PC-3 (cell line): ENCODE results near the gene GATA2. TPM values are rescaled to one million over a fixed set of nuclear protein-coding genes. Genes with fewer than 3 reads are reported as not detected.

Experiments
- ATAC-seq: fragments of 200-7000 bp; cut with Tn5 transposase; 2 replicates; pipeline ENCODE4 v1.9.1; 2020; ENCODE audit warnings: mild to moderate bottlenecking, moderate library complexity
- BruUV-seq: library from RNA; stranded (reverse); fragments of 400-500 nt; replicated peaks from 2 replicates; lab custom pipeline; 2021; lab: Mats Ljungman, UMichigan
- CTCF ChIA-PET: fragments of 300-600 bp; sonication (Branson Sonifier 250); formaldehyde crosslinking; loops from one replicate; lab custom pipeline; 2022; ENCODE audit warnings: antibody characterized with exemption; lab: Charles Lee
- POLR2A ChIA-PET: fragments of 300-600 bp; sonication (Branson Sonifier 250); formaldehyde crosslinking; loops from one replicate; lab custom pipeline; 2022; ENCODE audit warnings: antibody characterized with exemption; ENCODE audit not compliant: unreplicated experiment; lab: Charles Lee
- DNase-seq: peaks from one replicate; pipeline ENCODE4 v3.0.0-alpha.2; 2015
- H2AFZ ChIP-seq: fragments of 300-600 bp; sonication (generic); 2 replicates; pipeline ENCODE4 v1.6.0; 2016; ENCODE audit warnings: antibody characterized with exemption, low read length
- H3F3A ChIP-seq: fragments of 300-600 bp; sonication (generic); one replicate; pipeline ENCODE4 v1.6.0; 2017; ENCODE audit warnings: antibody characterized with exemption, low read length, control low read depth, mild to moderate bottlenecking; ENCODE audit not compliant: unreplicated experiment
- H3K27ac ChIP-seq: fragments of 300-600 bp; sonication (generic); 2 replicates; pipeline ENCODE4 v1.5.1; 2016; ENCODE audit warnings: mild to moderate bottlenecking, low read length
- H3K27me3 ChIP-seq: fragments of 300-600 bp; sonication (generic); 2 replicates; pipeline ENCODE4 v1.6.1; 2016; ENCODE audit warnings: low read length, mixed read lengths
- H3K36me3 ChIP-seq: fragments of 300-600 bp; sonication (generic); 2 replicates; pipeline ENCODE4 v1.6.1; 2016; ENCODE audit warnings: low read depth, mixed run types, low read length, mixed read lengths
- H3K4me1 ChIP-seq: fragments of 300-600 bp; sonication (generic); 2 replicates; pipeline ENCODE4 v1.5.1; 2016; ENCODE audit warnings: low read length; ENCODE audit not compliant: insufficient read depth
- H3K4me2 ChIP-seq: fragments of 300-600 bp; sonication (generic); 2 replicates; pipeline ENCODE4 v1.6.0; 2016; ENCODE audit warnings: low read length
- H3K4me3 ChIP-seq: fragments of 300-600 bp; sonication (generic); 2 replicates; pipeline ENCODE4 v1.5.1; 2016; ENCODE audit warnings: mild to moderate bottlenecking, low read length, mixed read lengths
- H3K79me2 ChIP-seq: fragments of 300-600 bp; sonication (generic); 2 replicates; pipeline ENCODE4 v1.6.1; 2017; ENCODE audit warnings: low read length, mixed read lengths
- H3K9ac ChIP-seq: fragments of 300-600 bp; sonication (generic); 2 replicates; pipeline ENCODE4 v1.6.0; 2016; ENCODE audit warnings: mild to moderate bottlenecking, low read length
- H3K9me2 ChIP-seq: fragments of 300-600 bp; sonication (generic); replicated peaks from 2 replicates; pipeline ENCODE4 v1.6.1; 2016; ENCODE audit warnings: mixed run types, low read length, mixed read lengths
- H3K9me3 ChIP-seq: fragments of 300-600 bp; sonication (generic); 2 replicates; pipeline ENCODE4 v1.6.1; 2016; ENCODE audit warnings: low read length, mixed read lengths
- H4K20me1 ChIP-seq: fragments of 300-600 bp; sonication (generic); 2 replicates; pipeline ENCODE4 v1.6.1; 2016; ENCODE audit warnings: low read length, mixed read lengths
- EZH2 ChIP-seq: fragments of 300-600 bp; sonication (generic); IDR thresholded peaks from one replicate; pipeline ENCODE4 v1.6.1; 2017; ENCODE audit warnings: antibody characterized with exemption, mild to moderate bottlenecking, low read length; ENCODE audit not compliant: unreplicated experiment
- EZH2phosphoT487 ChIP-seq: fragments of 300-600 bp; sonication (generic); IDR thresholded peaks from 2 replicates; pipeline ENCODE4 v1.6.1; 2018; ENCODE audit warnings: mild to moderate bottlenecking, antibody characterized with exemption, low read length, borderline replicate concordance
- intact Hi-C: fragments of 100-400 bp; cut with micrococcal nuclease; formaldehyde crosslinking; loops from 2 replicates; pipeline ENCODE4 v1.9.0; 2023
- total RNA-seq: library from RNA; depleted of rRNA; stranded (reverse); fragments of >200 nt; gene quantifications from 2 replicates; pipeline ENCODE4 v1.2.3, GENCODE V29; 2014
- TF ChIP-seq, protein P1 (sequence below): fragments of 300-600 bp; sonication (generic); conservative IDR thresholded peaks from 2 replicates; pipeline ENCODE4 v1.5.1; 2017; ENCODE audit warnings: antibody characterized with exemption, low read depth, mild to moderate bottlenecking, low read length

Gene GATA2
- total RNA-seq, 1 experiment from 2014 or later = 32.4 TPM

DNA sequence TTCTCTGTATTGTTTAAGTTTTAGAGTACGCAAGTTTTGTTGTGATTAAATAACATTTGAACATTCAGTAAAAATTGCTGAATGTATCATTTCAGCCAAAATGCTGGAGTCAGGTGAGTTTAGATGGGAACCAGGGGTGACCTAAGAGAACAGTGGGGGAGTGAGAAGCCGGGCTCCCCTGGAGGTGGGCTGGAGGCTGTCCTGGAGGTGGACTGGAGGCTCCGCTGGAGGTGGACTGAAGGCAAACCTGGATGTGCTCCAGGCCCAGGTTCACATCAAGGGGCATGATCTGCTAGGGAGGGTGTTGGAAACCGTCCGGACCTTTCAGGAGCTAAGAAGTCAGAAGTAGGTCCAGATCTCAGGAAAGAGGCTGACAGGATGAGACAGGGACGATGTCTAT lies 50.1 kb downstream of the GATA2 start:
- DNase-seq (no peak), ATAC-seq (no peak)
- Histone ChIP-seq H3K36me3 (no peaks in the 10 kb centered on the region), H3K4me2 (no peak overlapping the region), H3F3A (no peaks in the 10 kb centered on the region), H3K27me3 (no peaks in the 10 kb centered on the region), H3K27ac (no peak overlapping the region), H3K4me3 (no peak overlapping the region), H4K20me1 (no peaks in the 10 kb centered on the region), H2AFZ (no peak overlapping the region), H3K9me2 (no peaks in the 10 kb centered on the region), H3K9me3 (no peaks in the 10 kb centered on the region), H3K4me1 (no peaks in the 10 kb centered on the region; the same call in 1 of the 2 replicates), H3K9ac (no peak overlapping the region), H3K79me2 (no peaks in the 10 kb centered on the region)
- TF ChIP-seq EZH2 (no peak), EZH2phosphoT487 (no peak)
- TF ChIP-seq, protein P1, sequence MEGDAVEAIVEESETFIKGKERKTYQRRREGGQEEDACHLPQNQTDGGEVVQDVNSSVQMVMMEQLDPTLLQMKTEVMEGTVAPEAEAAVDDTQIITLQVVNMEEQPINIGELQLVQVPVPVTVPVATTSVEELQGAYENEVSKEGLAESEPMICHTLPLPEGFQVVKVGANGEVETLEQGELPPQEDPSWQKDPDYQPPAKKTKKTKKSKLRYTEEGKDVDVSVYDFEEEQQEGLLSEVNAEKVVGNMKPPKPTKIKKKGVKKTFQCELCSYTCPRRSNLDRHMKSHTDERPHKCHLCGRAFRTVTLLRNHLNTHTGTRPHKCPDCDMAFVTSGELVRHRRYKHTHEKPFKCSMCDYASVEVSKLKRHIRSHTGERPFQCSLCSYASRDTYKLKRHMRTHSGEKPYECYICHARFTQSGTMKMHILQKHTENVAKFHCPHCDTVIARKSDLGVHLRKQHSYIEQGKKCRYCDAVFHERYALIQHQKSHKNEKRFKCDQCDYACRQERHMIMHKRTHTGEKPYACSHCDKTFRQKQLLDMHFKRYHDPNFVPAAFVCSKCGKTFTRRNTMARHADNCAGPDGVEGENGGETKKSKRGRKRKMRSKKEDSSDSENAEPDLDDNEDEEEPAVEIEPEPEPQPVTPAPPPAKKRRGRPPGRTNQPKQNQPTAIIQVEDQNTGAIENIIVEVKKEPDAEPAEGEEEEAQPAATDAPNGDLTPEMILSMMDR = no peak
- BruUV-seq = no TSS peak
- intact Hi-C loops = no loop called here
- POLR2A ChIA-PET = no interaction called here
- CTCF ChIA-PET = no interaction called here

DNA sequence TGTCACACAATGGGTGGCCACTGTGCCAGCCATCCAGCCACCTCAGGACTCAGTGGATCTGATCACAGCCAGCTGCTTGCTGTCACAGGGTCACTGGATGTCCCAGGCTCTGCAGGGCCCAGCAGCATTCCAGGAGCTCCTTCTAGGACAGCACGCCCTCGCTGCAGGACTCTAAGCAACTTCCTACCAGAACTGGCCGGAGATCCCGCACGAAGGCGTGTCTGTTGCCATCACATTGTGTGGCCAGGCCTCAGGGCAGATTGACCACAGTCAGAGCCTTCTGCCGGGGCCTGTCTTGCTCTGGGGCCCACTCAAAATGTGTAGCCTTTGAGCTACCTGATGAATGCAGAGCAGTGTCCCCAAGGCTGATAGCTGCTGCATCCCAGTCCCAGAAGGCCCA lies 50.9 kb downstream of the GATA2 start:
- no peak overlapping the region for H3K4me2 ChIP-seq
- H3K27me3 ChIP-seq = no peaks in the 10 kb centered on the region
- intact Hi-C loops = no loop called here
- CTCF ChIA-PET = interaction anchor here (0.6 kb wide), 1 partner anchor 61 kb away, joined by 3 read pairs; no protein-coding TSS in a partner anchor
- no peaks in the 10 kb centered on the region for H3F3A ChIP-seq
- POLR2A ChIA-PET = interaction anchor here (0.6 kb wide), 1 partner anchor 9 kb away, joined by 3 read pairs; no protein-coding TSS in a partner anchor
- no peaks in the 10 kb centered on the region for H3K79me2 ChIP-seq
- ATAC-seq (no peak), DNase-seq (no peak)
- no peaks in the 10 kb centered on the region for H4K20me1 ChIP-seq
- no peaks in the 10 kb centered on the region for H3K9me2 ChIP-seq
- no TSS peak for BruUV-seq
- H3K9me3 ChIP-seq = no peaks in the 10 kb centered on the region
- H3K27ac ChIP-seq = no peak overlapping the region
- H3K9ac ChIP-seq = no peak overlapping the region
- no peak overlapping the region for H2AFZ ChIP-seq
- H3K4me3 ChIP-seq = no peak overlapping the region
- TF ChIP-seq EZH2 (no peak), EZH2phosphoT487 (no peak)
- TF ChIP-seq, protein P1 = no peak
- H3K4me1 ChIP-seq = no peaks in the 10 kb centered on the region; the same call in 1 of the 2 replicates
- no peaks in the 10 kb centered on the region for H3K36me3 ChIP-seq

GRCh38 chr3:128439226-128439625 lies 53.8 kb downstream of the GATA2 start:
- Histone ChIP-seq H3K4me1 (peaks cover 22% of the 10 kb centered on the region), H4K20me1 (no peaks in the 10 kb centered on the region), H3K9me3 (no peaks in the 10 kb centered on the region), H3K4me3 (no peak overlapping the region), H3K4me2 (no peak overlapping the region), H3K27me3 (no peaks in the 10 kb centered on the region), H3K9ac (no peak overlapping the region), H3F3A (no peaks in the 10 kb centered on the region), H3K79me2 (no peaks in the 10 kb centered on the region), H3K36me3 (no peaks in the 10 kb centered on the region), H3K27ac (no peak overlapping the region), H2AFZ (no peak overlapping the region), H3K9me2 (no peaks in the 10 kb centered on the region)
- BruUV-seq = no TSS peak
- ChIA-PET POLR2A (no interaction called here), CTCF (no interaction called here)
- TF ChIP-seq, protein P1 = no peak
- TF ChIP-seq EZH2phosphoT487 = no peak
- no peak for TF ChIP-seq EZH2
- ATAC-seq (no peak), DNase-seq (no peak)
- intact Hi-C loops = no loop called here
